ENCODE results near the gene ZC3H7A. TPM values are rescaled to one million over a fixed set of nuclear protein-coding genes. Genes with fewer than 3 reads are reported as not detected.
A peak's percentile ranks its signal among the peaks of the same experiment; 100 is the strongest.
"Not testable (repeated sequence)": the region's sequence is repeated elsewhere in the genome, so short reads cannot be mapped to it uniquely, and the experiment has no call there.

The ZC3H7A gene, protein sequence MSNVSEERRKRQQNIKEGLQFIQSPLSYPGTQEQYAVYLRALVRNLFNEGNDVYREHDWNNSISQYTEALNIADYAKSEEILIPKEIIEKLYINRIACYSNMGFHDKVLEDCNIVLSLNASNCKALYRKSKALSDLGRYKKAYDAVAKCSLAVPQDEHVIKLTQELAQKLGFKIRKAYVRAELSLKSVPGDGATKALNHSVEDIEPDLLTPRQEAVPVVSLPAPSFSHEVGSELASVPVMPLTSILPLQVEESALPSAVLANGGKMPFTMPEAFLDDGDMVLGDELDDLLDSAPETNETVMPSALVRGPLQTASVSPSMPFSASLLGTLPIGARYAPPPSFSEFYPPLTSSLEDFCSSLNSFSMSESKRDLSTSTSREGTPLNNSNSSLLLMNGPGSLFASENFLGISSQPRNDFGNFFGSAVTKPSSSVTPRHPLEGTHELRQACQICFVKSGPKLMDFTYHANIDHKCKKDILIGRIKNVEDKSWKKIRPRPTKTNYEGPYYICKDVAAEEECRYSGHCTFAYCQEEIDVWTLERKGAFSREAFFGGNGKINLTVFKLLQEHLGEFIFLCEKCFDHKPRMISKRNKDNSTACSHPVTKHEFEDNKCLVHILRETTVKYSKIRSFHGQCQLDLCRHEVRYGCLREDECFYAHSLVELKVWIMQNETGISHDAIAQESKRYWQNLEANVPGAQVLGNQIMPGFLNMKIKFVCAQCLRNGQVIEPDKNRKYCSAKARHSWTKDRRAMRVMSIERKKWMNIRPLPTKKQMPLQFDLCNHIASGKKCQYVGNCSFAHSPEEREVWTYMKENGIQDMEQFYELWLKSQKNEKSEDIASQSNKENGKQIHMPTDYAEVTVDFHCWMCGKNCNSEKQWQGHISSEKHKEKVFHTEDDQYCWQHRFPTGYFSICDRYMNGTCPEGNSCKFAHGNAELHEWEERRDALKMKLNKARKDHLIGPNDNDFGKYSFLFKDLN
- total RNA-seq (78.8 TPM), polyA plus RNA-seq (32.2 TPM)

DNA sequence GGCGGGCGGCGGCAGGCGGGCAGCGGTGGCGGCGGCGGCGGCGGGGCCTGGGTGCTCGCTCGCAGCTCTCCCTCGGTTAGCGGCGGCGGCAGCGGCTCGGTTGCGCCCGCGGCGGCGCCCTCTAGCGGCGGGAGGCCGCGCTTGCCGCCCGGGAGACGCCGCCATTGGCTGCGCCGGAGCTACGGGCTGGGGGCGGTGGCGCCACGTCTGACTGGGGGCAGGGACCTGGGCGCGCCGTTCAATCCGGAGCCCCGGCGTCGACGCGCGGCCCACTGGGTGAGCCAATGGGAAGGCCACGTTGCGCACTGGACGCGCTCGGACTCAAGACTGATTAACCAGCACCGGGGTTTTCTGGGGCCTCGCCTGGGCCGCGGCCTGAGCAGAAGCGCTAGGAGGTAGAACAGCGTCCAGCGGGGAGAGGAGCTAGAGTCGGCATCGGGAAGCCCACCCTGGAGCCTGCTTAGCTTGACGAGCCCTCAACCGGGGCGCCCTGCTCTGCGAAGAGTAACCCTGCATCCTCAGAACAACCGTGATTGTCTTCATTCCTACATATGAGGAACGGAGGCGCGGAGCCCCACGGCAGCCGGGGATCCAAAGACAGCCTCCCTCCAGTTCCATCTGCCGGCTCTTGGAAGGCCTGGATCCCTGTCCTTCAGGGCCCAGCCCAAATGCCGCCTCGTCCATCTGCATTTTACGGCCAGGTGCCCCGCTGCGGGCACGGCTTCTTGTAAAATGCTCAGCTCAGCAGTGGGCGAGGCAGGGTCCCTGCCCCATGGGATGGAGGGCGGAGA, at the start of gene ZC3H7A:
ZC3H7A (minus strand) TSS at position 93 of the 791 bp plus-strand sequence. CDS start 14,904 bp downstream, outside the sequence.
- H3K4me3 ChIP-seq (ENCODE audit: low read depth, low read length), result peak within 1 kb of the TSS; percentile 99
- peak; percentile 86 for DNase-seq (ENCODE audit: extremely low spot score)
- WGBS, result under 1% methylated on average over 80 of the region's 80 CpGs
- peaks cover 6% of the 10 kb centered on the region for H3K4me1 ChIP-seq (ENCODE audit: insufficient read depth)
- peak within 1 kb of the TSS; percentile 97 for H3K27ac ChIP-seq (ENCODE audit: low read depth)
- no peaks in the 10 kb centered on the region for H3K36me3 ChIP-seq (ENCODE audit: insufficient read depth)

DNA sequence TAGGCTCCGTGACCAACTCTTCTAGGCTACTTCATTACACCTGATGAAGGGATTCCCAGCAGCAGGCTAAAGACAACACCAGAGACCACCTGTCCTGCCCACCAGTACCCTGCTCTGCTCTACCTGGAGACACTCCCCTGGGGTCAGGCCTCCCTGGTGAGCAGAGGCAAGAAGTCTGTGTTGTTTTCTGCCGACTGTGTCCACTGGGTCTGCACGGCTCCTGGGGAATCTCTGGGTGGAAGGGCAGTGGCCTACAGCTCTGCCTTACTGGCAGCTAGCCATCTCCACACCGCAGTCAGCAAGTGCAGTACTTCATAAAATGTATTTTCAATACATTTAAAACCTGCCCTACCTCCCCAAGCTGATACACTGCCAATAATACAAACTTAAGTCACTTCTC, 47.4 kb upstream of the ZC3H7A start:
- WGBS, result 91% methylated on average over 4 of the region's 4 CpGs
- Histone ChIP-seq H3K4me3 (ENCODE audit: low read depth, low read length) (no peak overlapping the region), H3K36me3 (ENCODE audit: insufficient read depth) (peaks cover 12% of the 10 kb centered on the region), H3K4me1 (ENCODE audit: insufficient read depth) (no peaks in the 10 kb centered on the region), H3K27ac (ENCODE audit: low read depth) (no peak overlapping the region)
- no peak for DNase-seq (ENCODE audit: extremely low spot score)

DNA sequence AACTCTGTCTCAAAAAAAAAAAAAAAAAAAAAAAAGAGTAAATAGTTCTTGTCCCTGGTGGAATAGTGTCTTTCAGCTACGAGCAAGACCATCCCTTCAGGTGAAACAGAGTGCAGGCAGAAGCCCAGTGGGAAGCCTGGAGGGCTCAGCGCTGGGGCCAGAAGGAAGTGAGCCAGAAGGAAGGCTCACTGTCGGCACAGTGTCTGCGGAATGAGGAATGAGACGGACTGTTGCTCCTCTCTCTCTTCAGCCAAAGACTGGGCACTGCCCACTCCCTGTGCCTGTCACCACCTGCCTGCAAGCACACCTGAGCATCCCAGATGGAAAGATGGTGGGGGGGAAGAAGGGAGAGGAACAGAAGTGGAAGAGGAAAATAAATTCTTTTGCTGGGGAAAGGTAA, 46.8 kb upstream of the ZC3H7A start:
- H3K4me3 ChIP-seq (ENCODE audit: low read depth, low read length), result no peak overlapping the region
- no peak for DNase-seq (ENCODE audit: extremely low spot score)
- H3K4me1 ChIP-seq (ENCODE audit: insufficient read depth), result no peaks in the 10 kb centered on the region
- WGBS, result 88% methylated on average over 5 of the region's 5 CpGs
- no peak overlapping the region for H3K27ac ChIP-seq (ENCODE audit: low read depth)
- H3K36me3 ChIP-seq (ENCODE audit: insufficient read depth), result peaks cover 12% of the 10 kb centered on the region

DNA sequence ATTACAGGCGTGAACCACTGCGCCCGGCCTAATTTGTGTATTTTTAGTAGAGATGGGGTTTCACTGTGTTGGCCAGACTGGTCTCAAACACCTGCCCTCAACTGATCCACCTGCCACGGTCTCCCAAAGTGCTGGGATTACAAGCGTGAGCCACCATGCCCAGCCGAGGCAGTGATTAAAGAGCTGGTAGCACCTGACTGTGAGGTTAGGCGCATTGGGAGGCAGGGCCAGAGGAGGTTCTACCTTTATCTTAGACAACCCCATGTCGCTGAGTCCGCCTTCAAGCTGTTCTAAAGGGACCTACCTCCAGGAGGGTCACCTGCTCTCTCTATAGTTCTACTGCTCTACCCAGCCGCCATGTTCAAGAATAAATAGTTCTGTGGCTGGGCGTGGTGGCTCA, 46.1 kb upstream of the ZC3H7A start:
- no peak overlapping the region for H3K4me3 ChIP-seq (ENCODE audit: low read depth, low read length)
- H3K27ac ChIP-seq (ENCODE audit: low read depth), result no peak overlapping the region
- WGBS, result 98% methylated on average over 11 of the region's 11 CpGs
- DNase-seq (ENCODE audit: extremely low spot score), result no peak
- H3K36me3 ChIP-seq (ENCODE audit: insufficient read depth), result peaks cover 12% of the 10 kb centered on the region
- H3K4me1 ChIP-seq (ENCODE audit: insufficient read depth), result no peaks in the 10 kb centered on the region

DNA sequence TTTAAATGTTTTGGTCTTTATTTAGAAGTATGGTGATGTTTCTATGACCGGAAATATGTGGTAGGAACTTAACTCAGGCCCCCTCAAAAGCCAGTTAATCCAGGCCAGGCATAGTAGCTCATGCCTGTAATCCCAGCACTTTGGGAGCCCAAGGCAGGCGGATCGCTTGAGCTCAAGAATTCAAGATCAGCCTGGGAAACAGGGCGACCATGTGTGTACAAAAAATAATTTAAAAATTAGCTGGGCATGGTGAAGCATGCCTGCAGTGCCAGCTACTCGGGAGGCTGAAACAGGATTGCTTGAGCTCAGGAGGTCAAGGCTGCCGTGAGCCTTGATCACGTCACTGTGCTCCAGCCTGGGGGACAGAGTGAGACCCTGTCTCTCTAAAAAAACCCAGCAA, 44.0 kb upstream of the ZC3H7A start:
- 95% methylated on average over 7 of the region's 7 CpGs for WGBS
- DNase-seq (ENCODE audit: extremely low spot score), result no peak
- H3K27ac ChIP-seq (ENCODE audit: low read depth), result no peak overlapping the region
- no peak overlapping the region for H3K4me3 ChIP-seq (ENCODE audit: low read depth, low read length)
- peaks cover 20% of the 10 kb centered on the region for H3K36me3 ChIP-seq (ENCODE audit: insufficient read depth)
- H3K4me1 ChIP-seq (ENCODE audit: insufficient read depth), result no peaks in the 10 kb centered on the region

DNA sequence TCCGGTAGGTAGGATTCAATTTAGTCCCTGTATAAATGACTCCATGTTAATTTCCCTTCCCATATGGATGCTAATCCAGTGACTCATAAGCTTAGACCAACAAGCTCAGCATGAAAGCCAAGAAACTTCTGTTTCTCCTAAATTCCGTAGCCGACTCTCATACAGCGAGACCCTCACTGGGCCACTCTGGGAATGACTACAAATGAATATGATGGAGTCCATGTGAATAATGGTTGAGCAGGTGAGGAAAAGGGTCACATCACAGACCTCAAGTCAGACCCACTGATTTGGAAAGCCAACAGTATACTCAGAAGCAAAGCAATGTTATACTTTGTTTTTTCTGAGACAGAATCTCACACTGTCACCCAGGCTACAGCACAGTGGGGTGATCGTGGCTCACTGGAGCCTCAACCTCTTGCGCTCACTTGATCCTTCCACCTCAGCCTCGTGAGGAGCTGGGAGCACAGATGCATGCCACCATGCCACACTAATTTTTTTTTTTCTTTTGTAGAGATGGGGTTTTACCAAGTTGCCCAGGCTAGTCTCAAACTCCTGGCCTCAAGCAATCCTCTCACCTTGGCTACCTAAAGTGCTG, 39.7 kb upstream of the ZC3H7A start:
- DNase-seq (ENCODE audit: extremely low spot score), result no peak
- H3K4me3 ChIP-seq (ENCODE audit: low read depth, low read length), result no peak overlapping the region
- H3K4me1 ChIP-seq (ENCODE audit: insufficient read depth), result no peaks in the 10 kb centered on the region
- 75% methylated on average over 7 of the region's 7 CpGs for WGBS
- H3K27ac ChIP-seq (ENCODE audit: low read depth), result no peak overlapping the region
- H3K36me3 ChIP-seq (ENCODE audit: insufficient read depth), result peaks cover 9% of the 10 kb centered on the region

DNA sequence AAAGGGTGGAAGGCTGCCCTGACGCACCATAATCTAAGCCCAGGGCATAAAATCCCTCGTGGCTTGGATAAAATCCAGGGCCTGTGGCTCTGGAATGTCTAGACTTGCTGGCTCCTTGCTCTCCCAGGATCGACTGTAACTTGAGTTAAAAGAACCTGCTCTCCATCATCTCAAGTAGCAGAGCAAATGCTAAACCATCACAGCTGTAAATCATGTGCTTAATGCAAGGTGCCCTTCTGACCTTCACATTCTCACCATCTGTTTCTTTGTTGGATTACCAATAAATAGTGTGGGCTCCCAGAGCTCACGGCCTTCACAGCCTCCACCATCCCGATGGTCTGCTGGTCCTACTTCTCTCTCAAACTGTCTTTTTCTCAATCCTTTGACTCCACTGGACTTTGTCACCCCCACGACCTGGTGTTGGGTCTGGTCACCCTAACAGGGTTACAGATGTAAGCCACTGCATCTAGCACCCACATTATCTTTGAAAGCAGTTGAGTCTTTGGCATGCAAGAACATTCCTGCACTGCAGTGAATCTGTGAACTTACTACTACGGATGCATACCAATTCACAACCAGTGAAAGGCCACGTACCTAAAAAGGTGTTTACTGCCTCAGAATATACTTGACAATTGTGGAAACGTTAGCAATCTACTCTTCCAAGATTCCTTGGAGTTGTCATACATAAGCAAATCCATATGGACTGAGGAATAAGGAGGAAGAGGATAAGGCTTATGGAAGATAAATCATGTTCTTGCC, 39.0 kb upstream of the ZC3H7A start:
- 42% methylated on average over 9 of the region's 9 CpGs for WGBS
- peaks cover 9% of the 10 kb centered on the region for H3K36me3 ChIP-seq (ENCODE audit: insufficient read depth)

DNA sequence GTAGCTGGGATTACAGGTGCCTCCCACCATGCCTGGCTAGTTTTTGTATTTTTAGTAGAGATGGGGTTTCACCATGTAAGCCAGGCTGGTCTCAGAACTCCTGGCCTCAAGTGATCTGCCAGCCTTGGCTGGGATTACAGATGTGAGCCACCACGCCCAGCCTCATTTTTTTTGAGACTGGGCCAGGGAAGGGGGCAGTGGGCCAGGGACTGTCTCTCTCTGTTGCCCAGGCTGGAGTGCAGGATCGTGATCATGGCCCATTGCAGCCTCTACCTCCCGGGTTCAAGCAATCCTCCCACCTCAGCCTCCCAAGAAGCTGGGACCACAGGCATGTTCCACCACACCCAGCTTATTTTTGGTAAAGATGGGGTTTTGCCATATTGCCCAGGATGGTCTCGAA, 38.3 kb upstream of the ZC3H7A start:
- DNase-seq (ENCODE audit: extremely low spot score), result no peak
- Histone ChIP-seq H3K4me3 (ENCODE audit: low read depth, low read length) (no peak overlapping the region), H3K36me3 (ENCODE audit: insufficient read depth) (peaks cover 9% of the 10 kb centered on the region), H3K4me1 (ENCODE audit: insufficient read depth) (no peaks in the 10 kb centered on the region), H3K27ac (ENCODE audit: low read depth) (no peak overlapping the region)
- 78% methylated on average over 4 of the region's 4 CpGs for WGBS

More for the DNA sequence above, 39.0 kb upstream of the ZC3H7A start:
- Histone ChIP-seq H3K27ac (ENCODE audit: low read depth) (no peak overlapping the region), H3K4me3 (ENCODE audit: low read depth, low read length) (no peak overlapping the region), H3K4me1 (ENCODE audit: insufficient read depth) (no peaks in the 10 kb centered on the region)
- DNase-seq (ENCODE audit: extremely low spot score), result no peak

DNA sequence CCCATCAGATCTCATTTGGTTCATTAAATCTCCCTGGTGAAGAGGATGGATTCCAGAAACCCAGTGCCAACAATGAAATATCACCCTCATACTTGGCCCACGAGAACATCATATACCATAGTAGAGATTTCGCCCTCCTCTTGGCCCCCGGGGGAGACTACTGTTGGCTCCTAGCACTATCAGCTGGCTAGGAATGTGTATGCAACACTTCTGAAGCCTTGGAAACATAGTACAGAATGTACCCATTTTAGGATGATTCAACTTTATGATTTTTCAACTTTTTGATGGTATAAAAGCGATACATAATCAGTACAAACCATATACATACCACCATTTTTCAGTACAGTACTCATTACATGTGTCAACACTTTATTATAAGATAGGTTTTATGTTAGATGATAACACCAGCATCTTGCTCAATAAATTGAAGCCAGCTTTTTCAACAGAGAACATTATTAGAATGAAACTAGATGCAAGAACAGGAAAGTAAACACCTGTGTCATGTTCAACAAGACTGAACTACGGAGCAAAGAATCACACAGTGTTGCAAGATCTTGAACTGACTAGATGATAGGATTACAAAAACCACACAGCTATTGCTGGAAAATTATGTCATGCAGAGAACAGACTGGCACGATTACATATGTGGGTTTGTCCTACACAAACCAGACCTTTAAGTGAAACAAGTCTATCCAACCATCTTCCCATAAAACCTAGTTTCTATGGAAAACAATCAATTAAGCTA, 37.1 kb upstream of the ZC3H7A start:
- Histone ChIP-seq H3K36me3 (ENCODE audit: insufficient read depth) (peaks cover 9% of the 10 kb centered on the region), H3K27ac (ENCODE audit: low read depth) (no peak overlapping the region), H3K4me1 (ENCODE audit: insufficient read depth) (no peaks in the 10 kb centered on the region), H3K4me3 (ENCODE audit: low read depth, low read length) (no peak overlapping the region)
- 63% methylated on average over 6 of the region's 6 CpGs for WGBS
- DNase-seq (ENCODE audit: extremely low spot score), result no peak

DNA sequence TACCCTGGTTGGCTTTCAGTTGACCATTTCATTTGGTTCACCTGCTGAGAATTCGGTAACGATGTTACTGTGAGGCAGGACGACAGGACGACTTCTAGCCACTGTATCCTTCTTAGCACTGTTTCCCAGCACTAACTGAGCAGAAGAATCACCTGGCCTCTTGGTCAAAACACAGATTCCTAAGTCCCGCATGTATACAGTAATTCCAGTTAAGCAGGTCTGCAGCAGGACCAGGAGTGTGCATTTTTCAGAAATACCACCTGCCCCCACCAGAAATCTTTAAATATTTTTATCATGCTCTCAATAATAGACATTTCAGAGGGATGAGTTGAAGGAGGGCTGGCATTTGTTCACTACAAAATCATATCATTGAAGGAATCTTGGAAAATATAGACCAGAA, 31.6 kb upstream of the ZC3H7A start:
- Histone ChIP-seq H3K27ac (ENCODE audit: low read depth) (no peak overlapping the region), H3K4me1 (ENCODE audit: insufficient read depth) (no peaks in the 10 kb centered on the region), H3K36me3 (ENCODE audit: insufficient read depth) (no peaks in the 10 kb centered on the region), H3K4me3 (ENCODE audit: low read depth, low read length) (no peak overlapping the region)
- WGBS, result 70% methylated on average over 5 of the region's 5 CpGs
- DNase-seq (ENCODE audit: extremely low spot score), result no peak

DNA sequence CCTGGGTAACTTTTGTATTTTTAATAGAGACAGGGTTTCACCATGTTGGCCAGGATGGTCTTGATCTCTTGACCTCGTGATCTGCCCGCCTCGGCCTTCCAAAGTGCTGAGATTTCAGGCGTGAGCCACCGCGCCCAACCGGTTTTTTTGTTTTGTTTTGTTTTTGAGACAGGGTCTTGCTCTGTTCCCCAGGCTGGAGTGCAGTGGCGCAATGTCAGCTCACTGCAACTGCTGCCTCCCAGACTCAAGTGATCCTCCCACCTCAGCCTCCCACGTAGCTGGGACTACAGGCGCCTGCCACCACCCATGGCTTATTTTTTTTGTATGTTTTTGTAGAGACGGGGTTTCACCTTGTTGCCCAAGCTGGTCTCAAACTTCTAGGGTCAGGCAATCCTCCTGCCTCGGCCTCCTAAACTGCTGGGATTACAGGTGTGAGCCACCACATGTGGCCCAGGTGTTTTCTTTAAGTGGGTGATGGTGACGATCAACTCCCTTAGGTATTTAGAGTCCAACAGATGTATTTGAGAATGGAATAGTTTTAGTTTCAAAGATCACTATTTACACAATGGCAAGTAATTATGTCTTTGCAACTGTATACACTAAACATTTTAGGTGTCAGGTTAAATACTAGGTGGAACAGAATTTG, 28.6 kb upstream of the ZC3H7A start:
- not testable (repeated sequence) for DNase-seq (ENCODE audit: extremely low spot score); H3K4me3 ChIP-seq (ENCODE audit: low read depth, low read length); H3K27ac ChIP-seq (ENCODE audit: low read depth); H3K36me3 ChIP-seq (ENCODE audit: insufficient read depth); H3K4me1 ChIP-seq (ENCODE audit: insufficient read depth)
- WGBS, result 91% methylated on average over 13 of the region's 13 CpGs

Measured in urinary bladder (tissue), 4 donors.